GM10248 (cell line): ENCODE results near the gene GLRX5.

Experiments used
- CTCF ChIA-PET: fragments of 300-600 bp; sonication (Branson Sonifier 250); formaldehyde crosslinking; extraction: SDS; loops from one replicate; lab custom pipeline; 2021; ENCODE audit warnings: antibody characterized with exemption; lab: Yijun Ruan, JAX
- POLR2A ChIA-PET: fragments of 350-650 bp; sonication (Branson Sonifier 250); formaldehyde crosslinking; extraction: SDS; loops from one replicate; lab custom pipeline; 2020; ENCODE audit warnings: antibody characterized with exemption; lab: Yijun Ruan, JAX
- DNase-seq: peaks from one replicate; pipeline ENCODE4 v3.0.0; 2012; ENCODE audit errors: extremely low spot score
- TF ChIP-seq, protein P1 (sequence below): IDR thresholded peaks from 2 replicates; pipeline ENCODE4 v1.5.1; 2012; ENCODE audit warnings: mild to moderate bottlenecking, low read depth; ENCODE audit errors: extremely low read depth, missing control alignments, control extremely low read depth

GLRX5 gene

DNA sequence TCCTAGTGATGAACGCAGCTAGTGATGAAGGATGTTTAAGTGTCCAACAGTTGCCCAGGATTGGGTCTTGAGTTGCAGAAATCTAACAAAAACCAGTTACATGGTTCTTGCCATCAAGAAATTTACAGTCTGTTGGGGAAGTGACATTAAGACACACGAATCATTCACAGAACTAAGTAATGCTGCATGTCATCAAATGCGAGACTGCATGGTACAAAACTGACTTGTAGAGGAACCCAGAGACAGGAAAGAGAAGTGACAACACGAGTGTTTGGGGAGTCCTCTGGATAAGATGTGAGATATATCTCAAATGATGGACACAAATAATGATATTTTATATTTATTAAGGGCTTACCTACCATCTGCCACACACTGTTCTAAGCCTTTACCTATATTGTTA is 12.3 kb upstream of the GLRX5 start:
- DNase-seq: no peak
- POLR2A ChIA-PET: no interaction called here
- TF ChIP-seq, protein P1, sequence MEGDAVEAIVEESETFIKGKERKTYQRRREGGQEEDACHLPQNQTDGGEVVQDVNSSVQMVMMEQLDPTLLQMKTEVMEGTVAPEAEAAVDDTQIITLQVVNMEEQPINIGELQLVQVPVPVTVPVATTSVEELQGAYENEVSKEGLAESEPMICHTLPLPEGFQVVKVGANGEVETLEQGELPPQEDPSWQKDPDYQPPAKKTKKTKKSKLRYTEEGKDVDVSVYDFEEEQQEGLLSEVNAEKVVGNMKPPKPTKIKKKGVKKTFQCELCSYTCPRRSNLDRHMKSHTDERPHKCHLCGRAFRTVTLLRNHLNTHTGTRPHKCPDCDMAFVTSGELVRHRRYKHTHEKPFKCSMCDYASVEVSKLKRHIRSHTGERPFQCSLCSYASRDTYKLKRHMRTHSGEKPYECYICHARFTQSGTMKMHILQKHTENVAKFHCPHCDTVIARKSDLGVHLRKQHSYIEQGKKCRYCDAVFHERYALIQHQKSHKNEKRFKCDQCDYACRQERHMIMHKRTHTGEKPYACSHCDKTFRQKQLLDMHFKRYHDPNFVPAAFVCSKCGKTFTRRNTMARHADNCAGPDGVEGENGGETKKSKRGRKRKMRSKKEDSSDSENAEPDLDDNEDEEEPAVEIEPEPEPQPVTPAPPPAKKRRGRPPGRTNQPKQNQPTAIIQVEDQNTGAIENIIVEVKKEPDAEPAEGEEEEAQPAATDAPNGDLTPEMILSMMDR: no peak
- CTCF ChIA-PET: interaction anchor here (0.9 to 8.2 kb wide), 9 partner anchors 7 to 95 kb away, joined by 3 to 152 read pairs (median 6); partner anchors contain the start of gene SYNE3

DNA sequence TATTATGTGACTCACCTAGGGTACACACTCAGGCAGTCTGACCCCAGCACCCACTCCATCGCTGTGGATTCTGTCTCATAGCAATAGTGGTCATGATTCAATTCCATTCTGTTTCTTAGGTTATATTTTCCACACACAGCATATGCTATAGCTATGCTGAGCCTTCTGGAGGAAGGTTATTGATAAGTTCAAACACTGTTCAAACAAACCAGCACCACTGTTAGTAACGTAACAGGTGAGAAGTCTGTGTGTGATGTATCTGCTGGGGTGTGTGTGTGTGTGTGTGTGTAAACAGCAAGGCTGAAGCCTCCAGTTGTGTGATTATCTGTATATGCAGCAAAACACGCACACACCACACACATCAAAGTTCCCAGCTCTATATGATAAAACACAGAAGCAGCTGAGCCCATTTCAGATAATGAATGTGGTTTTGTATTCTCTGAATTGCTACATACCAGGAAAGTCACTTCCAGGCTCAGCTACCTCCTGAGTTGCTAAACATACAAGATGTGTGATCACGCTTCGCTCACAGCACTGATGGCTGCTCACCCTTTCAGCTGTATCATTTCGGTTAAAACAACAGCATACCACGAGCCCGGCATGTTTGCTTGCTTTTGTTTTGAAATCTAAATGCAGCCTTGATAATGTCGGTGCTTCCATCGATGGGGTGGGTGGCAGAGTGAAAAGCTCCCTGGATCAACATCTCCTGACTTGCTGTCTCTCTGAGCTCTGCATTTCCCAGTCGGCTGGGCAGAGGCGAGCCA is 11.6 kb upstream of the GLRX5 start:
- TF ChIP-seq, protein P1: no peak
- ChIA-PET POLR2A (no interaction called here), CTCF (interaction anchor here (0.9 to 8.2 kb wide), 9 partner anchors 7 to 96 kb away, joined by 3 to 152 read pairs (median 6); partner anchors contain the start of gene SYNE3)
- DNase-seq: no peak

DNA sequence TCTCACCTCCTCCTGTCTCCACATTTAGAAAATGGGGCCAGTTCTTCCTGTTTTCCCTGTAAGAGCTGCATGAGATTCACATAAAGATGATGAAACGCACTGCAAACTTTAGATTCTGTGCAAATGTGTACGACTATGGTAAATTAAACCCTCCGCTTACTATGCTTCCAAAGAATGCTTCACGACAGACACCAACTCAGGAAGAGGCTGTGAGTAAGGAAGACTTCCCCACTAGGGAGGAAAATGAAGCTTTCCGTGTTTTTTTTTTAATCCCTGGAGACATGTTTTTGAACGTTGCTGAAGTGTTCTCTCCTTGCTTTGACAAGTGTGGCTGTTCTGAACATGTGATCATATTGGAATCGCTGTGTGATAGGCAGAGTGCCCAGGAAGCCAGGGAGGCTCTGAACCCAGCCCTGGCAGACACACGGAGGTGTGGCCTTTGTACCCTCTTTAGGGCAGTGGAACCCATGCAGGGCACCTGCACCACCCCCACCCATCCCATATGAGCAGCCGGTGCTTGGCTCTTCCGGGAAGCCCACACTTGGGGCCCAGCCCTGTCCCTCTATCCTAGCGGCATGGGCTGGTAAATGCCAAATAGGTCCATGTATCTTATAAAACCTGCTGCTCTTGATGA is 10.9 kb upstream of the GLRX5 start:
- POLR2A ChIA-PET: no interaction called here
- TF ChIP-seq, protein P1: no peak
- DNase-seq: no peak
- CTCF ChIA-PET: interaction anchor here (1.0 to 8.2 kb wide), 7 partner anchors 8 to 97 kb away, joined by 3 to 152 read pairs (median 7); partner anchors contain the start of gene SYNE3

DNA sequence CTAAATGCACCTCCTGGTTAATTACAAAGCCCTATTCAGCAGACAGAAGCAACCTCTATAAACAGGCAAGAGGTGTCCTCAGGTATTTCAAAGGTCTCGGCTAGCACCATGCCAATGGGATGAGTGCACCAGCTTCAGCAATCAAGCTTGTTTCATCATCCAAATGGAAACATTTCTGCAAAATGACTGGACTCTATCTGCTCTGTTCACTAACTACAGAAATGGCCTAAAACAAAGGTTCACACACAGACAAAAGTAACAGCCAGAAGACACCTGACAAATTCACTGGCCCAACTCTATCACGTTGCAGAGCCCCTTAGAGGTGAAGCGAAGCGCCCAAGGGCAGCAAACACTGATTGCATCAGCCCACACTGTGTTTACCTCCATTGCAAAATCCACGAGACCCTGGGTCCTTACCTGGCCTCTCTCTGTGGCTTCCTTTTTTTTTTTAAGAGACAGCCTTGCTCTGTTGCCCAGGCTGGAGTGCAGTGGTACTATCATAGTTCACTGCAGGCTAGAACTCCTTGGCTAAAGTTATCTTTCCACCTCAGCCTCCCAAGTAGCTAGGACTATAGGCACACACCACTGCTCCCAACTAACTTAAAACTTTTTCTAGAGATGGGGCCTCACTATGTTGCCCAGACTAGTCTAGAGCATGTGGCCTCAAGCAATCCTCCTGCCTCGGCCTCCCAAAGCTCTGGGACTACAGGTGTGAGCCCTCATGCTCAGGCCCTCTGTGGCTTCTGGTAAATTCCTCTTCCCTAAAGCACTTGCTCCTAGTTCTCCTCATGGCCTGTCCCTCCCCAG is 9.9 kb upstream of the GLRX5 start:
- POLR2A ChIA-PET: no interaction called here
- CTCF ChIA-PET: interaction anchor here (2.3 to 8.2 kb wide), 6 partner anchors 8 to 98 kb away, joined by 6 to 152 read pairs (median 32); partner anchors contain the start of gene SYNE3
- no peak for DNase-seq
- TF ChIP-seq, protein P1: no peak

DNA sequence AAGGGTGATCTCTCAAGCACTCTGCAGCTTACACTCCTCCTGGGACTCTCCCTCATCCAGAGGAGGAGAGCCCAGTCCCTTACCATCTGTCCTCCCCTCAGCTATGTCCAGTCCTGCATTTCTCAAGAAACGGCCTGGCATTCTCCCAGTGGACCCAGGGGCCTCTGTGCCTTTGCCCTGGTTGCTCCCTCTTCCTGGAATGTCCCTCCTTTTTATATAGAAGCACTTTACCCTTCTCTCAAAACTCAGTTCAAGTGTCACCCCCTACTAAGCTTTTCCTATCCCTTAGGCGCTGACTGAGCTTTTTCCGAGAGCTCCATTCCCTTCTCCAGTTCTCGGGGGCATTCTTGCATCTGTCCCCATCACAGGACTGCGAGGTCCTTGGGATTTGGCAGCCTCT is 8.9 kb upstream of the GLRX5 start:
- TF ChIP-seq, protein P1: no peak

More for the DNA sequence above, 8.9 kb upstream of the GLRX5 start:
- no peak for DNase-seq
- CTCF ChIA-PET: interaction anchor here (1.3 to 8.2 kb wide), 10 partner anchors 10 to 99 kb away, joined by 3 to 152 read pairs (median 14); partner anchors contain the start of gene SYNE3
- POLR2A ChIA-PET: no interaction called here
